Lower leg skin (tissue), 3 donors: ENCODE data around the gene KIFAP3.

Source experiments
- CTCF ChIP-seq, 3 donors: fragments of 450-650 bp; IDR thresholded peaks; one replicate each; pipeline ENCODE4 v1.5.1; 2016; ENCODE audit warnings: antibody characterized with exemption in 3 of 3, mild to moderate bottlenecking in 3 of 3, moderate library complexity in 2 of 3
- POLR2A ChIP-seq, 2 donors: fragments of 450-650 bp; IDR thresholded peaks; one replicate each; pipeline ENCODE4 v1.6.1; 2016 to 2017; ENCODE audit warnings: antibody characterized with exemption in 2 of 2, mild to moderate bottlenecking in 1 of 2, moderate library complexity in 1 of 2

- TF ChIP-seq CTCF (IDR thresholded peaks at IDR 0.05) (no peak), POLR2A (IDR thresholded peaks at IDR 0.05) (no peak)
Observed at GRCh38 chr1:170048515-170048914, 26.0 kb downstream of the KIFAP3 start.
